ENCODE measurements around the gene PTPRN2.

GRCh38 chr7:158276414-158277218 lies 311.0 kb downstream of the PTPRN2 start:
- no peak for TF ChIP-seq CTCF (IDR thresholded peaks at IDR 0.05)
- no peak for TF ChIP-seq ZFX (IDR thresholded peaks at IDR 0.05; ENCODE audit: borderline replicate concordance)
